ENCODE results near the gene BLOC1S6. TPM values are rescaled to one million over a fixed set of nuclear protein-coding genes. Genes with fewer than 3 reads are reported as not detected.

The BLOC1S6 gene
- polyA plus RNA-seq, 1 donor from 2014 or later, result 179 TPM

- no peak overlapping the region for H3K4me2 ChIP-seq (ENCODE audit: low read length)
- no peaks in the 10 kb centered on the region for H3K36me3 ChIP-seq (ENCODE audit: insufficient read depth, low read length)
- H3K4me3 ChIP-seq (ENCODE audit: low read length), result no peak overlapping the region
- no peaks in the 10 kb centered on the region for H3K27me3 ChIP-seq (ENCODE audit: insufficient read depth, low read depth, low read length)
- H3K9me3 ChIP-seq (ENCODE audit: low read length), result no peaks in the 10 kb centered on the region
- no peaks in the 10 kb centered on the region for H4K20me1 ChIP-seq (ENCODE audit: insufficient read depth)
- H3K27ac ChIP-seq (ENCODE audit: low read length), result no peak overlapping the region
- no peaks in the 10 kb centered on the region for H3K9me2 ChIP-seq (ENCODE audit: insufficient read depth, low read length)
- H3K79me2 ChIP-seq (replicated peaks; ENCODE audit: insufficient read depth, low read length), result no peaks in the 10 kb centered on the region
- no peaks in the 10 kb centered on the region for H3F3A ChIP-seq (ENCODE audit: insufficient read depth, low read length, poor library complexity, severe bottlenecking)
- no peak overlapping the region for H2AFZ ChIP-seq (ENCODE audit: low read depth, low read length)
- TF ChIP-seq TAF1 (IDR thresholded peaks at IDR 0.05; ENCODE audit: low read depth), result no peak
- no peak for TF ChIP-seq EP300 (conservative IDR thresholded peaks at IDR 0.05; ENCODE audit: poor library complexity, severe bottlenecking)
- TF ChIP-seq SMC3 (conservative IDR thresholded peaks at IDR 0.05; ENCODE audit: poor library complexity), result no peak
- no peak for TF ChIP-seq EZH2 (IDR thresholded peaks at IDR 0.05; ENCODE audit: borderline replicate concordance, insufficient read depth, low read length, poor library complexity, severe bottlenecking)
- TF ChIP-seq MXI1 (conservative IDR thresholded peaks at IDR 0.05; ENCODE audit: poor library complexity, severe bottlenecking), result no peak
- TF ChIP-seq RAD21 (conservative IDR thresholded peaks at IDR 0.05), result no peak
- TF ChIP-seq, protein P1, sequence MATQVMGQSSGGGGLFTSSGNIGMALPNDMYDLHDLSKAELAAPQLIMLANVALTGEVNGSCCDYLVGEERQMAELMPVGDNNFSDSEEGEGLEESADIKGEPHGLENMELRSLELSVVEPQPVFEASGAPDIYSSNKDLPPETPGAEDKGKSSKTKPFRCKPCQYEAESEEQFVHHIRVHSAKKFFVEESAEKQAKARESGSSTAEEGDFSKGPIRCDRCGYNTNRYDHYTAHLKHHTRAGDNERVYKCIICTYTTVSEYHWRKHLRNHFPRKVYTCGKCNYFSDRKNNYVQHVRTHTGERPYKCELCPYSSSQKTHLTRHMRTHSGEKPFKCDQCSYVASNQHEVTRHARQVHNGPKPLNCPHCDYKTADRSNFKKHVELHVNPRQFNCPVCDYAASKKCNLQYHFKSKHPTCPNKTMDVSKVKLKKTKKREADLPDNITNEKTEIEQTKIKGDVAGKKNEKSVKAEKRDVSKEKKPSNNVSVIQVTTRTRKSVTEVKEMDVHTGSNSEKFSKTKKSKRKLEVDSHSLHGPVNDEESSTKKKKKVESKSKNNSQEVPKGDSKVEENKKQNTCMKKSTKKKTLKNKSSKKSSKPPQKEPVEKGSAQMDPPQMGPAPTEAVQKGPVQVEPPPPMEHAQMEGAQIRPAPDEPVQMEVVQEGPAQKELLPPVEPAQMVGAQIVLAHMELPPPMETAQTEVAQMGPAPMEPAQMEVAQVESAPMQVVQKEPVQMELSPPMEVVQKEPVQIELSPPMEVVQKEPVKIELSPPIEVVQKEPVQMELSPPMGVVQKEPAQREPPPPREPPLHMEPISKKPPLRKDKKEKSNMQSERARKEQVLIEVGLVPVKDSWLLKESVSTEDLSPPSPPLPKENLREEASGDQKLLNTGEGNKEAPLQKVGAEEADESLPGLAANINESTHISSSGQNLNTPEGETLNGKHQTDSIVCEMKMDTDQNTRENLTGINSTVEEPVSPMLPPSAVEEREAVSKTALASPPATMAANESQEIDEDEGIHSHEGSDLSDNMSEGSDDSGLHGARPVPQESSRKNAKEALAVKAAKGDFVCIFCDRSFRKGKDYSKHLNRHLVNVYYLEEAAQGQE (IDR thresholded peaks at IDR 0.05; ENCODE audit: borderline replicate concordance), result no peak
- TF ChIP-seq POLR2AphosphoS5 (IDR thresholded peaks at IDR 0.05), result no peak
- TF ChIP-seq CTCF (IDR thresholded peaks at IDR 0.05; ENCODE audit: poor library complexity, severe bottlenecking), result no peak
- no peak overlapping the region for H3K9ac ChIP-seq (ENCODE audit: low read length)
Observed at GRCh38 chr15:45548753-45549520, 38.2 kb upstream of the BLOC1S6 start.

GRCh38 chr15:45549541-45550220 is 37.5 kb upstream of the BLOC1S6 start:
- H3K4me2 ChIP-seq (ENCODE audit: low read length), result no peak overlapping the region
- no peaks in the 10 kb centered on the region for H3K9me3 ChIP-seq (ENCODE audit: low read length)
- H3K27me3 ChIP-seq (ENCODE audit: insufficient read depth, low read depth, low read length), result no peaks in the 10 kb centered on the region
- no peak overlapping the region for H3K27ac ChIP-seq (ENCODE audit: low read length)
- no peaks in the 10 kb centered on the region for H3K9me2 ChIP-seq (ENCODE audit: insufficient read depth, low read length)
- H2AFZ ChIP-seq (ENCODE audit: low read depth, low read length), result no peak overlapping the region
- no peaks in the 10 kb centered on the region for H3K36me3 ChIP-seq (ENCODE audit: insufficient read depth, low read length)
- no peak overlapping the region for H3K9ac ChIP-seq (ENCODE audit: low read length)
- no peaks in the 10 kb centered on the region for H3F3A ChIP-seq (ENCODE audit: insufficient read depth, low read length, poor library complexity, severe bottlenecking)
- H4K20me1 ChIP-seq (ENCODE audit: insufficient read depth), result no peaks in the 10 kb centered on the region
- H3K4me3 ChIP-seq (ENCODE audit: low read length), result no peak overlapping the region
- no peaks in the 10 kb centered on the region for H3K79me2 ChIP-seq (replicated peaks; ENCODE audit: insufficient read depth, low read length)
- TF ChIP-seq POLR2AphosphoS5 (IDR thresholded peaks at IDR 0.05) (no peak), RAD21 (conservative IDR thresholded peaks at IDR 0.05) (no peak)

Data from neural cell (in vitro differentiated cells).